DOHH2 (cell line): Measurements from ENCODE around the gene CTNNA2.

Source experiments
- CTCF ChIP-seq: fragments of 200-600 bp; sonication (generic); IDR thresholded peaks from one replicate; pipeline ENCODE4 v1.5.1; 2014; ENCODE audit warnings: antibody characterized with exemption, mild to moderate bottlenecking, low read depth, low read length; ENCODE audit not compliant: poor library complexity, severe bottlenecking
- EZH2phosphoT487 ChIP-seq: fragments of 200-600 bp; sonication (generic); IDR thresholded peaks from 2 replicates; pipeline ENCODE4 v1.6.1; 2017; ENCODE audit warnings: borderline replicate concordance, mild to moderate bottlenecking, antibody characterized with exemption, low read length, moderate library complexity, mixed read lengths

- TF ChIP-seq CTCF (no peak), EZH2phosphoT487 (no peak)
Observed at GRCh38 chr2:79929624-79930023, 416.8 kb downstream of the CTNNA2 start.
